Midbrain (tissue), 1 donor: ENCODE results near the gene MPV17.
"Not testable (repeated sequence)": the region's sequence is repeated elsewhere in the genome, so short reads cannot be mapped to it uniquely, and the experiment has no call there.

ENCODE experiments used
- DNase-seq: peaks from one replicate; lab custom pipeline; 2025; lab: John Stamatoyannopoulos, UW

The MPV17 gene

DNA sequence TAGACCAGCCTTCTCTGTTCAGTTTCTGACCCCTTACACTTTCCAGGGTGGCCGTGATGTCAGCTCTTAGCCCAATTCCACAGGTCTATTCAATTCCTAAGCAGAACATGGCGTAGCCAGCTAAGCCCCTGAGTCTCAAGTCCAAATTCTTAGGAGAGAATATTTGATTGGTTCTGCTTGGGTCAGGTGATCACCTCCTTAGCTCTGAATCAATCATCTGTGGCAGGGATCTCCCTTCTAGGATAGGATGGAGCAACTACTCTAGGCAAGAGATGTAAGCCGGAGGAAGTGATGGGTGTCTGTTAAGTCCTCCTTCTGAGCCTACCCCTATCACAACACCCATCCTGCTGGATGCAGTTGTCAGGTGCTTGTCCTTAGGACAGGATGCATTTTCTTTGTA, 25.7 kb downstream of the MPV17 start:
- DNase-seq = no peak

DNA sequence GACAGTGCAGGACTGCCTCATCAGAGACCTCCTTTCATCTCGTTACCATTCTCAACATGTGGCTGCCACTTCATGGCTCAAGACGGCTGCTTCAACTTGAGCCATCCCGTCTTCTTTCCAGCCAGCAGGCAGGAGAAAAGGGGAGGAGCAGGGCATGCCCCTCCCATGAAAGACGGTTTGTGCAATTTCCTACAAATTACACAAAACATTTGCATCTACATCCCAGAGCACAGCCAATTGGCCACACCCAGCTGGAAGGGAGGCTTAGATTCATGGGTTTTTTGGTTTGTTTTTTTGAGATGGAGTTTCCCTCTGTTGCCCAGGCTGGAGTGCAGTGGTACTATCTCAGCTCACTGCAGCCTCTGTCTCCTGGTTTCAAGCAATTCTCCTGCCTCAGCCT, 26.4 kb downstream of the MPV17 start:
- DNase-seq = no peak

DNA sequence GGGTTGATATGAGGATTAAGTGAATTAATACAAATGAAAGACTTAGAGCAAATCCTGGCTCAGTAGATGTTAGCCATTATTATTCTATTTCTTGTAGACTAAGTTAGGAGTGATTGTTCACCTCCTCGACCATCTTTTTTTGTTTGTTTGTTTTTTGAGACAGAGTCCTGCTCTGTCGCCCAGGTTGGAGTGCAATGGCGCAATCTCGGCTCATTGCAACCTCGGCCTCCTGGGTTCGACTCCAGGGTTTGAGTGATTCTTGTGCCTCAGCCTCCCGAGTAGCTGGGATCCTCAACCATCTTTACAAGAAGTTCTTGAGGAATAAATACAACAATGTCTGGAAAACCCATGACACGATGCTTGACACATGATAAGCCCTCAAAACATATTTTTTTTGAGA, 28.0 kb downstream of the MPV17 start:
- no peak for DNase-seq

DNA sequence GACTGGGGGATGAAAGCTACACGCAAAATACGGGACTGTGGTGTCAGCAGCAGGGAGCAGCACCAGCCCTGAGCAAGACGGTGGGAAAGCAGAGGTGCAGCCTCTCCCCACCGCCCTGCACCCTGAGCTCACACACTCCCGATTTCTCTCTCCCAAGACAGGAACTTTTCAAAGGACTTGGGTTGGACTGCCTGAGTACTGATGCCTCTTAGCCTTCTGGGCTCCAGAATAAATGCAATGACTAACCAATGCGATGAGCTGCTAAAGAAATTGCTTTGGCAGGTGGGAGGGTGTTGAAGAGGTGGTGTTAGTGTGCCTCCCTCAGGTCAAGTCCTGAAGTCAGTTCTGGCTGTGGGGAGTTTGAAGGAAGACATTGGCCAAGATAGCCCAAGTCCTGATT, 31.0 kb downstream of the MPV17 start:
- no peak for DNase-seq

DNA sequence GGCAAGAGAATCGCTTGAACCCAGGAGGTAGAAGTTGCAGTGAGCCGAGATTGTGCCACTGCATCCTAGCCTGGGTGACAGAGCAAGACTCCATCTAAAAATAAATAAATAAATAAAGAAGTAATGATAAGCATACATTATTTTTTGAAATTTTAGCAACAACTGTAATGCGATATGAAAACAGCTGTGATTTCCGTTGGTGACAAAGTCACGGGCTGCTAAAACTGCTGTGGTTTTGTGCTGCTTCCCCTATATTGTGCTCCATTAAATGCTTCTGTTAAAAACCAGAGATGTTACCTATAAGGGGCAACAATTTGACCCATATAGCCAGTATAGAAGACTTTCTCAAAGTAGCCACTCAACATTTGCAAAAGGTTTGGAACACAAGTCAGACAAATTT, 32.3 kb downstream of the MPV17 start:
- no peak for DNase-seq

DNA sequence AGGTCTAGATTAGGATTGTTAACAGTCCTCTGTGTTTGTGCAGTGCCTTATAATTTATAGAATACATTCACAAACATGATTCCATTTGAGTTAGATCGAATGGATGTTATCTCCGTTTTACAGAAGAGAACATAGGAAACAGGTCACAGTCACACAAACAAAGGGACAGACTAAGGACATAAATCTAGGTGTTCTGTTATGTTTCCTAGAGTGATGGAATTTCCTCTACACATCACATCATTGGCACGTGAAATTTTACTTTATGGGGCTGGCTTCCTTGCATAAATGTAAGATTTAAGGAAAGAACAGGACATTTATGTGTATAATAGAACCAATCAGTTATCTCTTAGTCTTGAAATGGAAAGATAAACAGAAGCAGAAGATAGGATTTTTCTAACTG, 34.3 kb downstream of the MPV17 start:
- DNase-seq = no peak

DNA sequence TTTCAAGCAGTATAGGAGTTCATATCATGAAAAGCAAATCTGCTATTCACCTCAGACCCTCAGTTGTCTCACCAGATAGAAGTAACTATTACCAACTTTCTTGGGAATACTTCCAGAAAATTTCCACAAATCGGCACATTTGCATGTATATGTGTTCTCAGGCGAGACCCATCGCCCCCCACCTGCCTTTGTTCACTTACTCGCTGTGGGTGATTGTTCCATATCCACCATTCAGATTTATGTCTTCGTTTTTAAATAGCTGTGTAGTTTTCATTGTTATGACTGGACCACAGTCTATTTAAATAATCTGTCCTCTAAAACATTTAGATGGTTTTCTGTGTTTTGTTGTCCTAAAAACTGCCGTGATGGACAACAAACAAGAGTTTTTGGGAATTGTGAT, 37.4 kb downstream of the MPV17 start:
- no peak for DNase-seq

DNA sequence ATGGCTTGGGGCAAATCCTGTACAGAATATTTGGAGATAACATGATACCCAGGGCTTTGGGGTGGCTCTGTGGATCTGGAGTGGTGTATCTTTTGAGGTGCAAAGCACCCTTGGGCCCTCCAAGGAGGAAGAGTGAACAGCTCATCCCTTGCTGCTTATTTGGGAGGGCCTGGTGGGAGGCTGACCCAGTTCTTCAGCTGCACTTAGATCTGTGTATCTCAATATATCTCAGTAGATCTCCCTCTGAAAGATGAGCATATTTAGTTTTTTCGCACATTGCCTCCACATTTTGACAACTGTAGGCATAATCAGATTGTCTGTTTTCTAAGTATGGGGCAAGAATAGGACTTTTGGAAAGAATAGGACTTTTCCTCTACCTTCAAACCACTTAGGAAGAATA, 37.9 kb downstream of the MPV17 start:
- no peak for DNase-seq

DNA sequence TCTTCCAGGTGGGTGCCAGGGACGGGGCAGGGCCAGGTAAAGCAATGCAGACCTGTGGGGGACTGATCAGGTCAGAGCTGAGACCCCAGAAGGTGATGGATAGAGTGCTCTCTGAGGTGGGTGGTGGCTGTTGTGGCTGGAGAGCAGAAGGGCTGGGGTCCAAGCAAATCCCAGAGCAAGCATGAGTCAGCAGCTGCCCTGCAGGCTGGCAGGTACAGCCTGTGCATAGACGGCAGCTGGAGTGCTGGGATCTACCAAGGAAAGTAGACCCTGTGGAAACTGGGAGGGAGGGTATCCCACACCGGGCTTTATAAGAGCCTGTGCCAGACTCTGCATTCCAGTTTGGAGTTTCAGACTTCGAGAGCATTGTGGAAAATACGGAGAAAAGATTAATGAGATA, 40.0 kb downstream of the MPV17 start:
- DNase-seq = no peak

DNA sequence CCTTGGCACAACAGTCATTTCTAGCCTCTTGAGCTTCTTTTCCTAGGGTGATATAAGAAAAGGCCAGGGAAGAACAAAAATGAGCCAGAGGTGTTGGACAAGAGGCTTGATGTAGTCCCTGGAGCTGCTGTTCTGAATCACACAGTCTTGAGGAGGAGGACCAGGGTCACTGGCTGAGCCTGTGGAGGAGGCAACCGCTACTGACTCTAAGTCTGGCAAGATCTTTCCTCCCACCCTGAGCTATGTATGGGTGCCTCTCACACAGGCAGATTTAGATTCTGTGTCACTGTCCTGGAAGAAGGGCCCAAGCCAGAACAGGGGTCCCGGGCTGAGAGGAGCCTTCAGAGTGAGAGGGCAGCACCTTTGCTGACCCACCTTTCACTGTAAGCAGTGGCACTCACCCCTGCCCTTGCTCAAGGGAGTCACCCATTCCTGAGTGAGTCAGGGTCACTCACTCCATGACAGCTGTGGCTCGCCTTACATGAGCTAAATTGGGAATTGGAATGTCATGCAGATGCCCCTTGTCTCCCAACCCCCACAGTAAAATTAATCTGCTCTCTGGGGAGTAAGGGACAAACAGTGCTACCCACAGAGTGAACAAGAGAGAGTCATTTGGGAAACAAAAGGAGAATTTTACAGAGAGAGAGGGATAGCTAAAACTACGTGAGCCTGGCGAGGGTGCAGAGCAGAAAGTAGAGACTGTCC, 40.9 kb downstream of the MPV17 start, which contains the start of gene TRIM54:
Gene TRIM54 (plus strand): TSS at position 575 of the 705 bp plus-strand sequence. CDS start 303 bp downstream, outside the sequence.
- DNase-seq = no peak

DNA sequence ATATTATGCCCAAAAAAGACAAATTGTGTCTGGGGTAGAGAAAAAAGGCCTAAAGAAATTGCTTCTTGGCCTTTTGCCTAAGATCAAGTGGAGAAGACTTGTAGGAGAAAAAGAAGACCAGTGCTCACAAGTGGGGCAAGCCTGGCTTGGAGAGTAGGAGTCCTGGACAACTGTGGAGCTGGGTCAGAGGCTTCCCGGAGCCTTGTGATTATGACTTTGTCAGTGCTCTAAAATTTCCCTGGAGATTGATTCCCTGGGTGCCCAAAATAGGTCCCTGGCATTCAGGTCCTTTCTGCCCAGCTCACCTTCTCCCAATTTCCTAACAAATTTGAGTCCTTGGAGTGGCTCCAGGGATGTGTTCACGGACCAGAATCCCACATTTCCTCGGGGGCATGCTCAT, 41.5 kb downstream of the MPV17 start:
- no peak for DNase-seq

DNA sequence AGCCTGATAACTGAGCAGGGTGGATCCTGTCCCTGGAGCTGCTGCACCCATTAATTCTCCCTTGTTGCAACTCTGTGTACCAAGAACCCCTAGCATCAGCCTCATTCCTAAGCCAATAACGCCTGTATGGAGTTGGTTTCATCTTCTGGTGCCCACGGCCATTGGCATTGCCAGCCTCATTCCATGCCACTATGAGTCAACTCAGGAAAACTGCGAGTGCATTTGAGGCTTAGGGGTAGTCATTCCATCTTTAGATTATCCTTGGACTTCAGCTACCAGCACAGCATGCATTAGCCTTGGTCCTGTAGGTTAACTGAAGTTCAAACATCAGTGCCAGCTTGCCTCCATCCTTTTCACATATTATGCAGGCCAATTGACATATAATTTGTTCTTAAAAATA, 42.1 kb downstream of the MPV17 start:
- DNase-seq = no peak

DNA sequence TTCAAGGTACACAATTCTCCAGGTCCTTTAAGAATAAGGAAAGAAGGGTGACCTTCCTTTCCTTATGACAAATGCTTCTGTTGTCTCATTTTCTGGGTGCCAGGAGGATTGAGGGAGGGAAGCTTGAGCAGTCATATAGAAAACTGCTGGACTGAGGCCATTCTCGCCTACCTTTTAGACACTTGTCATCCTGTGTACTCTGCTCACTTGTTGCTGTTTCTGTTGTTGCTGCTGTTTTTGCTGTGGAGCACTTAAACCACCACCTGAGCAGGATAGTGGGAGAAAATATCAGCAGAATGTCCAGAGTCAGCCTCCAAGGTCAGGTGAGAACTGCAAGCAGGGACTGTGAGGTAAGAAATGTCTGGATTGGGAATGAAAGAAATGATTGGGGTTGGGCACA, 44.9 kb downstream of the MPV17 start:
- DNase-seq = no peak

DNA sequence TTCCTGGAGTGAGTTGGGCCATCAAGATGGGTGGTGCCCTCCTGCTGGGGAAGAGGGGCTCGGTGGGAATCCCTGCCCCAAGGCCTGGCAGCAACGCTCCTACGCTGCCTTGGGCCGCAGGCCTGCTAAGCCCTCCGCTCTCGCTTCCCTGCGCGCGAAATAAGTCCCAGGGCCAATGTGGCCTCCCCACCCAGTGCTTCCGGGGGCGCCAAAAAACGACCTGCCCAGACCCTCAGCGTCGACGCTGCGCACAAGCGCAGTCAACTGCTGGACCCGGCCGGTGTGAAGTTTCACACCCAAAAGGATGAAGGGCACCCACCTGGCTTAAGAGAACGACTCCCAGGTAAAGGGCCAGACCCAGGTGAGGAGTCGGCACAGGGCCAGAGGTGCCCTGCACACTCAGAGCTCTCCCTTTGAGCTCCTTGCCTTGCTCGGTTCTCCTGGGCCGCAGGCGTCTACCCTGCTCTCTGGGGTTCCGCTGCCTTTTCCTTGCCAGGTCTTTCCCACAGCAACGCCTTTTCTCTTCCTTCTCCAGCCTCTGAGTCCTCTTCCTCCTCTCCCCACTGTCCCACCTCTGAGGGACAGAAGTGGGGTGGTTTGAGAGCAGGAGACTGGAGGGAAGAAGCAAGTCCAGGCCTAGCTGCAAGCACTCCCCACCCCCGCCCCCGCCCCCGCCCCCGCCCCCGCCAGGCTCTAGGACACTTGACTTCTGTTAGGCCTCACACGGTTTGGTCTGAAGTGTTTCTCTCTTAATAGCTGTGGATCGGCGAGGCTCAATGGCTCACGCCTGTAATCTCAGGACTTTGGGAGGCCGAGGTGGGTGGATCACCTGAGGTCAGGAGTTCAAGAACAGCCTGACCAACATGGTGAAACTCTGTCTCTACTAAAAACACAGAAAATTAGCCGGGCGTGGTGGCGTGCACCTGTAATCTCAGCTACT, 47.4 kb downstream of the MPV17 start, which contains the start of gene DNAJC5G:
Gene DNAJC5G (plus strand): TSS at position 223 of the 940 bp plus-strand sequence. CDS start 1,296 bp downstream, outside the sequence.
- no peak for DNase-seq

DNA sequence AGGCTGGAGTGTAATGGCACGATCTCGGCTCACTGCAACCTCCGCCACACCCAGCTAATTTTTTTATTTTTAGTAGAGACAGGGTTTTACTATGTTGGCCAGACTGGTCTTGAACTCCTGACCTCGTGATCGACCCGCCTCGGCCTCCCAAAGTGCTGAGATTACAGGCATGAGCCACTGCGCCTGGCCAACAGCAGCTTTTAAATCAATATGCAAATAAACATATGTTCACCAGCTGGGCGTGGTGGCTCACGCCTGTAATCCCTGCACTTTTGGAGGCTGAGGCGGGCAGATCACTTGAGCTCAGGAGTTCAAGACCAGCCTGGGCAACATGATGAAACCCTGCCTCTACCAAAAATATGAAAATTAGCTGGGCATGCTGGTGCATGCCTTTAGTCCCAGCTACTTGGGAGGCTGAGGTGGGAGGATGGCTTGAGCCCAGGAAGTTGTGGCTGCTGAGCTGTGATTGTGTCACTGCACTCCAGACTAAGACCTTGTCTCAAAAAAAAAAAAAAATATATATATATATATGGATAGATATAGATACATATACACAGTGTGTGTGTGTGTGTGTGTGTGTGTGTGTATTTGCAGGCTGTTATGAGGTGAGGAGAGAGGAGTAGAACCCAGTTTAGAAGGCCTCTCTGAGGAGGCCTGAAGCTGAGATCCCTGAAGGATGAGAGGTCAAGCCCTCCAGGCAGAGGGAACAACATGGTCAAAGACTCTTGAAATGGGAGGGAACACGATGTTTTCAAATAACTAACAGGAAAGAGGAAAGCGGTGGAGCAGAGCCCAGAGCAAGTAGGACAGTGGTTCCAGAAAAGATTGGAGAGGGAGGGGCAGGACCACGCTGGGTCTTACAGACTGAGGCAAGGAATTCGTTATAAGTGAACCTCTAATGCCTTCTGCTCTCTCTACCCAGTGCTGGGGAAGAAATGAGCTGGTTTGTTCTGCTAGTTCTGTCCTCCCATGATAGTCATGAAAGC, 50.1 kb downstream of the MPV17 start:
- DNase-seq = not testable (repeated sequence)

DNA sequence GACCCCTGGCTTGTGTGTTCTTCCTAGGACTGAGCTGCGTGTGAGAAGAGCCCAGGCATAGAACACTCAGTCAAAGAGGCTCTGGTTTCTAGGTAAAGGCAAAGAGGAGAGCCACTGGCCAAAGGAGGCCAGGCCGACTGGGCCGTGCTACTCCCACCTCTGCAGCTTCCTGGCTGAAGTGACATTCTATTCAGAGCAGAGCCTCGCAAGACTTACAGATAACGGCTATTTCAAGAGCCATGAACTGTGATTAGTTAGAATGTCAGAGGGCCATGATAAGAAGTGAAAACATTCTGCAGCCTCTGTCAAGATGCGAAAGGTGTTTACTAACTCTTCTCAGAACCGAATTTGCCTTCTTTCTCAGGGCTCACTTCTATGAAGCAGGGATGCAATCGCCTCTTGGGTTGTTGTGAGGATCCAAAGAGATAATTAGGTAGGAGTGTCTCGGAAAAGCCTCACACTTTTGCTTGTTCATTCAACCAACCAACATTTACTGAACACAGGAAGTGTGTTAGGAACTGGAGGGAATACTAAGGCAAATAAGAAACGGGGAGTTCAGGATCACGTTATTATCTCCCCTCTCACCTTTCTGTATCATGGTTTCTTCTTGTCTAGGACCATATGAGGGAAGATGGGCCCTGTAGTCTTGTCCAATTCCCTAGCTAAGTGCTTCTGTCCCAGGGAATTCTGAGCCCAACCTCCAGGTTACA, 51.1 kb downstream of the MPV17 start:
- DNase-seq = no peak

DNA sequence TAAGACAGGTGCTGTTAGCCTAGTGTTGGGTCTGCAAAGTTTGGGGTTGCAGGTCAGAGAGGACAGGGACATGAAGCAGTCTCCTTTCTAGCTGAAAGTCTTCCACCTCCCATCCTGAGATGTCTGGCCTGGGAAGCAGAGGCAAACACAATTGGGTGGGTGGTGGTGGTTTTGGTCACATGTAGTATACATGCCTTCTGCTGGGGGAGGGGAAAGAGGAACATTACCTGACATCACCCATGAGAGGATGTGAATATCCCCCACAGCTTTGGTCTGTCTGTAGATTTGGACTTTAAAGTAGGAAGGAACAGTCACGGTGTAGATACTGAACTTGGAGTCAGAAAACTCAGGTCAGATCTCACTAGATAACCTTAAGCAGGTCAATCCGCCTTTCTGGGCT, 52.2 kb downstream of the MPV17 start:
- DNase-seq = no peak

DNA sequence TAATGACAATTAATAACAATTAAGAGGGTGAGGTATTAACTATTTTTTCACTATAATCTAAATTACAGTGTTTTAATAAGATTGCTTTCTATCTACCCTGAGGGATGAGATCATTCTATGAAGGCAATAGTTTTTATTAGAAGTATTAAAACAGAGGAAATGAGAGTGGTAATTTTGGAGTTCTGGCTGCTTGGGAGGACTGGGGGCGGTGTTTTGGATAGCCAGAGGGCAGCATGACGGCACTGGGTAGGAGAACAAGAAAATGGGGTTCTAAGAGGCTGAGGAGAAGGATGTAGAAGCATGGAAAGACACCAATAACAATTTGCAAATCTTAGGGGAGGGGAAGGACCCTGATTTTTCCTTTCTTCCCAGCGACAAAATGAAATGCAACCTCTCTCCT, 52.8 kb downstream of the MPV17 start:
- DNase-seq = no peak

DNA sequence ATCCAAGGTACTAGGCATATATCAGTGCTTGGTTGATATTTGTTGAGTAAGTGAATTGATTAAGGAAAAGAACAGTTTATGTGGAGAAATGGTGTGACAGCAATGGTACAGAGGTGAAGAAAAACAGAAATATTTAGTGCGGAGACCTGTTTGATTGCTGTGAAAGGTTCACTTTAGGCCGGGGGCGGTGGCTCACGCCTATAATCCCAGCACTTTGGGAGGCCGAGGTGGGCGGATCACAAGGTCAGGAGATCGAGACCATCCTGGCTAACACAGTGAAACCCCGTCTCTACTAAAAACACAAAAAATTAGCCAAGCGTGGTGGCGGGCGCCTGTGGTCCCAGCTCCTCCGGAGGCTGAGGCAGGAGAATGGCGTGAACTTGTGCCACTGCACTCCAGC, 54.6 kb downstream of the MPV17 start:
- DNase-seq = not testable (repeated sequence)

DNA sequence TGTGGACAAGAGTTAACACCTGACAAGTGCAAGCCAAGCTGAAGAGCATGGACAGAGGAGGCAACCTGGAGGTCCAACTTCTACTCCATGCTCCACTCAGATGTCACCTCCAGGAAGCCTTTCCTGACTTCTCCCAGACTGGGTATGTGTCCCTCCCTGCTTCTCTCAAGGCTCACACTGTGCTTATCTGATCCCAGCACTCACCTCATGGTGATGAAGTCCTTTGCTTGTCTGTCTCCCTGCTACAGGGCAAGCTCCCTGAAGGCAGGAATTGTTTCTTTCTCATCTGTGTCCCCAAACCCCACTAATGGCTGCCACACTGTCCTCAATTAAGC, 57.4 kb downstream of the MPV17 start:
- no peak for DNase-seq
